ENCODE measurements around the gene CHN1. TPM values are rescaled to one million over a fixed set of nuclear protein-coding genes. Genes with fewer than 3 reads are reported as not detected.

Gene CHN1
- total RNA-seq, result 6.6 and 7.2 TPM in 2 replicates

- DNase-seq (ENCODE audit: low read depth), result no peak
These were observed at the start of gene CHN1 for GRCh38 chr2:175004980-175005732. Gene CHN1 (minus strand): TSS chr2:175005381. CDS start chr2:175004912, 469 bp downstream.

GRCh38 chr2:175054340-175054739 is 49.2 kb upstream of the CHN1 start:
- no peak for DNase-seq (ENCODE audit: low read depth)

GRCh38 chr2:175049661-175050060 is 44.5 kb upstream of the CHN1 start:
- no peak for DNase-seq (ENCODE audit: low read depth)

- no peak for DNase-seq (ENCODE audit: low read depth)
These were observed 43.1 kb upstream of the CHN1 start for GRCh38 chr2:175048275-175048674.

GRCh38 chr2:175039490-175039889 is 34.3 kb upstream of the CHN1 start:
- DNase-seq (ENCODE audit: low read depth), result no peak

GRCh38 chr2:175039031-175039430 is 33.9 kb upstream of the CHN1 start:
- DNase-seq (ENCODE audit: low read depth), result no peak

GRCh38 chr2:175037941-175038340 is 32.8 kb upstream of the CHN1 start:
- no peak for DNase-seq (ENCODE audit: low read depth)

- DNase-seq (ENCODE audit: low read depth), result peak; percentile 57
These were observed 31.4 kb upstream of the CHN1 start for GRCh38 chr2:175036582-175037018.

- no peak for DNase-seq (ENCODE audit: low read depth)
These were observed 30.6 kb upstream of the CHN1 start for GRCh38 chr2:175035806-175036205.

GRCh38 chr2:175034716-175035115 is 29.5 kb upstream of the CHN1 start:
- no peak for DNase-seq (ENCODE audit: low read depth)

- peak; percentile 56 for DNase-seq (ENCODE audit: low read depth)
These were observed 25.4 kb upstream of the CHN1 start for GRCh38 chr2:175030380-175031271.

GRCh38 chr2:175027755-175028154 is 22.6 kb upstream of the CHN1 start:
- no peak for DNase-seq (ENCODE audit: low read depth)

GRCh38 chr2:175026385-175026784 is 21.2 kb upstream of the CHN1 start:
- DNase-seq (ENCODE audit: low read depth), result no peak

- DNase-seq (ENCODE audit: low read depth), result no peak
These were observed 20.8 kb upstream of the CHN1 start for GRCh38 chr2:175025946-175026345.

GRCh38 chr2:175025233-175025632 is 20.1 kb upstream of the CHN1 start:
- no peak for DNase-seq (ENCODE audit: low read depth)

- no peak for DNase-seq (ENCODE audit: low read depth)
These were observed 17.7 kb upstream of the CHN1 start for GRCh38 chr2:175022923-175023322.

GRCh38 chr2:175019566-175020327 is 14.6 kb upstream of the CHN1 start:
- DNase-seq (ENCODE audit: low read depth), result no peak

GRCh38 chr2:175017618-175018414 is 12.6 kb upstream of the CHN1 start:
- no peak for DNase-seq (ENCODE audit: low read depth)

- no peak for DNase-seq (ENCODE audit: low read depth)
These were observed 10.2 kb upstream of the CHN1 start for GRCh38 chr2:175015340-175015739.

GRCh38 chr2:175012516-175012915 is 7.3 kb upstream of the CHN1 start:
- peak; percentile 41 for DNase-seq (ENCODE audit: low read depth)

- DNase-seq (ENCODE audit: low read depth), result no peak
These were observed 6.3 kb upstream of the CHN1 start for GRCh38 chr2:175011505-175011904.
